HepG2 (cell line): ENCODE results near the gene C3orf52.

Experiments used
- CREB1 ChIP-seq, 2 experiments: fragments of 450-650 bp in 1 of 2; IDR thresholded peaks; 2 replicates each; pipeline ENCODE4 v1.6.1; 2016 to 2017; ENCODE audit warnings: control low read depth in 1 of 2, mild to moderate bottlenecking in 1 of 2, missing compliant biosample characterization in 1 of 2, missing genetic modification characterization in 1 of 2
- JUNB ChIP-seq: sonication (generic); formaldehyde crosslinking; IDR thresholded peaks from 2 replicates; pipeline ENCODE4 v1.8.0; 2022; ENCODE audit warnings: missing genetic modification reagents, mild to moderate bottlenecking, borderline replicate concordance
- MTA3 ChIP-seq: sonication (generic); formaldehyde crosslinking; IDR thresholded peaks from 2 replicates; pipeline ENCODE4 v1.4.0; 2020; ENCODE audit warnings: missing genetic modification reagents
- MTF2 ChIP-seq: sonication (generic); formaldehyde crosslinking; IDR thresholded peaks from 2 replicates; pipeline ENCODE4 v1.5.0; 2020; ENCODE audit warnings: missing genetic modification reagents, borderline replicate concordance
- ONECUT2 ChIP-seq: sonication (generic); formaldehyde crosslinking; IDR thresholded peaks from 2 replicates; pipeline ENCODE4 v1.4.0; 2020; ENCODE audit warnings: missing genetic modification reagents
- POLR2AphosphoS5 ChIP-seq: IDR thresholded peaks from 2 replicates; pipeline ENCODE4 v1.6.1; 2012; ENCODE audit warnings: low read depth, low read length
- YY1 ChIP-seq: IDR thresholded peaks from 2 replicates; pipeline ENCODE4 v1.6.1; 2011; ENCODE audit warnings: low read length, low read depth, moderate library complexity, mild to moderate bottlenecking; ENCODE audit not compliant: insufficient read depth, insufficient replicate concordance
- ZNF138 ChIP-seq: sonication (generic); formaldehyde crosslinking; IDR thresholded peaks from 2 replicates; pipeline ENCODE4 v1.5.0; 2020; ENCODE audit warnings: mild to moderate bottlenecking, low read depth, missing genetic modification reagents
- ZNF572 ChIP-seq: sonication (generic); formaldehyde crosslinking; IDR thresholded peaks from 2 replicates; pipeline ENCODE4 v1.5.1; 2020; ENCODE audit warnings: mild to moderate bottlenecking, missing genetic modification reagents
- ZNF609 ChIP-seq: sonication (generic); formaldehyde crosslinking; IDR thresholded peaks from 2 replicates; pipeline ENCODE4 v1.4.0; 2020; ENCODE audit warnings: mild to moderate bottlenecking, missing genetic modification reagents, borderline replicate concordance
- TF ChIP-seq, protein P1 (sequence below): sonication (generic); formaldehyde crosslinking; IDR thresholded peaks from 2 replicates; pipeline ENCODE4 v1.4.0; 2020; ENCODE audit warnings: missing genetic modification reagents
- TF ChIP-seq, protein P2 (sequence below), 2 experiments: sonication (generic) in 1 of 2; formaldehyde crosslinking in 1 of 2; IDR thresholded peaks; 2 replicates each; pipeline versions ENCODE4 v1.4.0 to v1.6.1; 2018 to 2020; ENCODE audit warnings: missing genetic modification reagents in 2 of 2, borderline replicate concordance in 1 of 2, low read depth in 1 of 2, mild to moderate bottlenecking in 1 of 2, missing biosample characterization in 1 of 2

- TF ChIP-seq, protein P1, sequence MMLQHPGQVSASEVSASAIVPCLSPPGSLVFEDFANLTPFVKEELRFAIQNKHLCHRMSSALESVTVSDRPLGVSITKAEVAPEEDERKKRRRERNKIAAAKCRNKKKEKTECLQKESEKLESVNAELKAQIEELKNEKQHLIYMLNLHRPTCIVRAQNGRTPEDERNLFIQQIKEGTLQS (CRISPR knock-in tag): no peak
- TF ChIP-seq ONECUT2 (CRISPR knock-in tag): no peak
- TF ChIP-seq, protein P2, sequence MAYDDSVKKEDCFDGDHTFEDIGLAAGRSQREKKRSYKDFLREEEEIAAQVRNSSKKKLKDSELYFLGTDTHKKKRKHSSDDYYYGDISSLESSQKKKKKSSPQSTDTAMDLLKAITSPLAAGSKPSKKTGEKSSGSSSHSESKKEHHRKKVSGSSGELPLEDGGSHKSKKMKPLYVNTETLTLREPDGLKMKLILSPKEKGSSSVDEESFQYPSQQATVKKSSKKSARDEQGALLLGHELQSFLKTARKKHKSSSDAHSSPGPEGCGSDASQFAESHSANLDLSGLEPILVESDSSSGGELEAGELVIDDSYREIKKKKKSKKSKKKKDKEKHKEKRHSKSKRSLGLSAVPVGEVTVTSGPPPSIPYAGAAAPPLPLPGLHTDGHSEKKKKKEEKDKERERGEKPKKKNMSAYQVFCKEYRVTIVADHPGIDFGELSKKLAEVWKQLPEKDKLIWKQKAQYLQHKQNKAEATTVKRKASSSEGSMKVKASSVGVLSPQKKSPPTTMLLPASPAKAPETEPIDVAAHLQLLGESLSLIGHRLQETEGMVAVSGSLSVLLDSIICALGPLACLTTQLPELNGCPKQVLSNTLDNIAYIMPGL (CRISPR knock-in tag; IDR thresholded peaks at IDR 0.05; ENCODE audit: borderline replicate concordance in 1 of 2, low read depth in 1 of 2): no peak
- no peak for TF ChIP-seq ZNF572 (CRISPR knock-in tag)
- TF ChIP-seq MTA3 (CRISPR knock-in tag): no peak
- TF ChIP-seq CREB1 (IDR thresholded peaks at IDR 0.05): no peak
- no peak for TF ChIP-seq CREB1 (CRISPR knock-in tag; IDR thresholded peaks at IDR 0.05)
- TF ChIP-seq YY1: no peak
- TF ChIP-seq ZNF138 (CRISPR knock-in tag): no peak
- no peak for TF ChIP-seq MTF2 (CRISPR knock-in tag)
- no peak for TF ChIP-seq JUNB (CRISPR knock-in tag)
- TF ChIP-seq POLR2AphosphoS5: no peak
- TF ChIP-seq ZNF609 (CRISPR knock-in tag): no peak
Observed at GRCh38 chr3:112140584-112140983, 54.4 kb downstream of the C3orf52 start.
